Measurements from ENCODE around the gene FOXQ1.
"Not testable (repeated sequence)": the region's sequence is repeated elsewhere in the genome, so short reads cannot be mapped to it uniquely, and the experiment has no call there.

FOXQ1 gene

DNA sequence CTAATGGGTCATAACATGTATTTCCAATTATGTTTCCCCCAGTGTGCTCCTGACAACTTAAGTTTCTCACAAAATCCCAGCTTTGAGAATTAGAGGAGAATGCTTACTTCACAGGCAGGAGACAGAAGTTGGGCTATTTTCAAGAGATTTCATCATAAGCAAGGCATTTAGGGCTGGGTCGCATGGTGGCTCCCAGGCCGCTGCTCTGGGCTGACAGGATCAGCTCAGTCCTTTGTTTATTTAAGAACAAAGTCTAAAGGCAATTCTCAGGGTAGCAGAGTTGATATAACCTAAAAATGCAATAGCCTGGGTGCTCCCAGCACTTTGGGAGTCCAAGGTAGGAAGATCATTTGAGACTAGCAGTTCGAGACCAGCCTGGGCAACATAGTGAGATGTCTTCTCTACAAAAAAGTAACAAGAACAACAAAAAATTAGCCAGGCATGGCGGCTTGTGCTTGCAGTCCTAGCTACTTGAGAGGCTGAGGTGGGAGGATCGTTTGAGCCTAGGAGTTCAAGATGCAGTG lies 10.9 kb downstream of the FOXQ1 start:
- DNase-seq (ENCODE audit: low spot score) = no peak

DNA sequence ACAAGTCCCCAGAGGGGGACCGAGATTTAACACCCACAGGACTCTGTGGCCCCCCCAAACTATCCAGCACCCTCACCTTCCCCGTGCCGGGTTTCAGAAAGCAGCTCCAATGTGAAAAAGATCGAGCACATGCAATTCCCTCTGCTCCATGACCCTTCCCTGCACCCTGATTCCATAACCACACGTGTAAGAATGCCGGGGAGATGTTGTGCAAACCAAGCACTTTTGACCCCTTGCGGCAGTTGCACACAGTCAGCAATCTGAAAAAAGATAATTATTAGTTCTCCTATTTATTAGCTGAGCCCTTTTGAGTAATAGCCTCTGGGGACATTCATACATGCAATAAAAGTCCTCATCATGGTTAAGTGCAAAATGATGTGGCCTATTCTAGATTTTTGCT lies 13.0 kb downstream of the FOXQ1 start:
- DNase-seq (ENCODE audit: low spot score) = no peak

DNA sequence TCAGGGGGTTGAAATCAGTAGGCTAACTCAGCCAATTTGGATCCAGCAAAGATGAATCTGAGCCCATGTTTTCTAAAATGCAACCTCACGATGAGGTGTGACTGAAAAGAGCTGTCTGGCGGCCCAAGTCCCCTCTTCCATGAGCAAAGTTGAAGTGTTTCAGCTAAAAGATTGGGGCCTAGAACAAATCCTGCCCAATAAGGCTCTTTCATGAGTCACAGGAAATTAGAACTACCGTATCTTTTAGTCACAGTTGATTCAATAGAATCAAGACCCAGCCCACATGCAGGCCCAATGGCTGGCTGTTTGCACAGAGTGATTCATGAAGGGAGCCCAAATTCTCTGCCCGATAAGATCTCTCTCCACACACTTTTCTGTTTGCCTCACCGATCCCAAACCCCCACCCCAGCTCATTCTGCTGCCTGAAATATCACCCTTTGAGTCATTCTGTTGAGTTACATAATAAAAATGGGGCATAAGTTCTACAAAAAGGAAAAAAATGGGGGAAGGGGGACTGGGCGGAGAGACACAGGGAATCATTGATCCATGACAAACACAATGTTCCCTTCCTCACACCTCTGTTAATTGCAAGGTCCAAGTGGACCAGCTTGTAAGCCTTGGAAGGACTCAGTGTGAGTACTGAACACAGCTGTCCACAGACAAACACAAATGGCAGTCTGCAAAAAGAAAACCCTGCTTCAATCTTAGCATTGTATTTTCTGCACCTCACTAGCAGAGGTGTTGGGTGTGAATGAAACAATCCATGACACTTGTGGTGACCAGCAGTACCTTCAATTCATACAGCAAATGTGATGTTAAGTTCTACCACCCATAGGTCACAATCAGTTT lies 13.8 kb downstream of the FOXQ1 start:
- DNase-seq (ENCODE audit: low spot score) = no peak

DNA sequence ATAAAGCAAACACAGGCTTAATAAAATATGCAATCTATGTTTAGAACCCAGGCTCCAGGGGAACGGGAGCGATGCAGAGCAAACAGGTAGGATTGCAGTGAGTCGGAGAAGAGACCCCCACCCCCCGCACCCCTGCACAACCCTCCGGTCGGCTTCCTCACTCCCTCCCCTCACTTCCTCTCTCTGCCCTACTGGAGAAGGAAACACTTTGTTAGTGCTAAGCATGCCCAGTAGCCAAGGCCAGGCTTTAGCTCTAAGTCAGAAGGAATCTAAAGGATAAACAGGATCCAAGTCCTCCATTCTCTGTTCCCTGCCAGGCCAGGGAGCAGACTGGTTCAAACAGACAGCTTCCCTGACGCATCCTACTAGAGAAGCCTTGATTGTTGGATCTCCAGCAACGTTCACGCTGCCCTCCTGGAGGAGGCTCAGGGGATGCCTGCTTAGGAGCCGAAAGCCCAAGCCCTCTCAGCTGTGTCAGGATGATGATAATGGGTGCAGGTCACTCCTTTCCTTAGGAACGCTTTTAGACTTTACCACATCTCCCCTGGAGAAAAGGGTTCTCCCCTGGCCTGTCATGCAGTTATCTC lies 14.7 kb downstream of the FOXQ1 start:
- DNase-seq (ENCODE audit: low spot score) = no peak

DNA sequence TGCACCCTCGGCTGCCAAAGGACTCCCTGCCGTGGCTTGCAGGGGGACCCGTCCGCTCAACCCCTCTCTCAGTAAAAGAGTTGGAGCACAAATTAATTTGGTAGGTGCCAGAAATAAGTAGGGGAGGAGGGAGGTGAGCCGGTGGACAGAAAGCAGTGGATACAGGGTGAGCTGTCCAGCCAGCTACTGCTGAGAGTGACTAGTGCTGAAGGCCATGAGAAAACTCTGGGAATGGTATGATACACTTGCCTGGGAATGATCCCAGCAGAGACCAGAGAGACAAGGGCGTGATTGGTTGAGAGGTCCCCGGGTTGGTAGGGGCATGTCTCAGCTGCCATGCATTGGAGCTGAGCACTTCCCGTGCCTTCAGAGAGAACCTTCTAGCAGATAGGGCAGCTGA lies 15.7 kb downstream of the FOXQ1 start:
- DNase-seq (ENCODE audit: low spot score) = no peak

DNA sequence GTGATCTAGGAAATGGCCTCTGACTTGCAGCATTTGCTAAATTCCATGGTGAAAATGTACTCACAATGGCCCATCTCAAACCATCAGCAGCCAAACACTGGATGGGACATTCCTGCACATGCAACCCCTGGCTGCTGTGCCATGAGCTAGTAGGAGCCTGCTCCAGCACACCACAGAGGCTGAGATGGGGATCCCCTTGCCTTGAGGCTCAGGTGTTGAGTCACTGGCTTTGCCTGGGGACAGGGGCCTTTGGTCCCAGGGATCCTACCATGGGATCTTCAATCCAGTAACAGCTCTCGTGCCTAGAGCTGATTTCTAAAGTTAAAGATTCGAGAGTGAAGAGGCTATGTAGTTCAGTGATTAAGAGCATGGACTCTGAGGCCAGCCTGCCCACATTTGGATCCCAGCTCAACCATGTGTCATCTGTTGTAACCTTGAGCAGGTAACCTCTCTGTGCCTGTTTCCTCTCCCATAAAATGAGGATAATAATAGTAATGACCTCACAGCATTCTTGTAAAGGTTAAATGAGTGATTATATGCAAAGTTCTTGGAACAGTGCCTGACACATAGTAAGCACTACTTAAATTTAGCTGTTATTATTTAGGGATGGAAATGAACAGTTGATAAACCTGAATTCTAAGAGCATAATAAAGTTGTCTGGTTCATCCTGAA lies 16.4 kb downstream of the FOXQ1 start:
- no peak for DNase-seq (ENCODE audit: low spot score)

DNA sequence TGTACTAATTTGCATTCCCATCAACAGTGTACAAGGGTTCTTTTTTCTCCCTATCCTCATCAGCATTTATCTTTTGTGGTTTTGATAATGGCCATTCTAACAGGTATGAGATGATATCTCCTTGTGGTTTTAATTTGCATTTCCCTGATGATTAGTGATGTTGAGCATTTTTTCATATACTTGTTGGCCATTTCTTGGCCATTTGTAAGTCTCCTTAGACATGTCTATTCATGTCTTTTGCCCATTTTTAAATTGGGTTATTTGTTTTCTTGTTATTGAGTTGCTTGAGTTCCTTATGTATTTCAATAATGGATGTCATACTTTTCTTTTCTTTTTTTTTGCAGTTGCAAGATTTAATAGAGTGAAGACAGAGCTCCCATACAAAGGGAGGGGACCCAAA lies 17.8 kb downstream of the FOXQ1 start:
- no peak for DNase-seq (ENCODE audit: low spot score)

DNA sequence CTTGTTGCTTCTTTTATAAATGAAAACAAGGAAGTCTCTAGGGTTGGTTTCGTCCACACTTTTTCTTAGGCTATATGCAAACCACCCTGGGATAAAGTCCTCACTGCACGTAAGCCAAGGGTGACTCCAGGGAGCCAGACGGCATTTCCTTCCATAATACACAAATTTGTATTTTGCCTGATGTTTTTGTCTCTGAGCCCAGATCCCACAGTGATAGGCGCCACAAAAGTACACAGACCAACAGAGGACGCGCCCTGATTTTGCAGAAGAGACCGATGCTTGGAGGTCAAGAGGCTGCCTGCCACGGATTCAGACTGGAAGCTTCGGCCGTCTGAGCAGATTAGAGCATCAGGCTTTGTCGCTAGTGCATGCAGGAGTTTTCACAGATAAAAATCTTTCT lies 22.8 kb downstream of the FOXQ1 start:
- DNase-seq (ENCODE audit: low spot score) = no peak

DNA sequence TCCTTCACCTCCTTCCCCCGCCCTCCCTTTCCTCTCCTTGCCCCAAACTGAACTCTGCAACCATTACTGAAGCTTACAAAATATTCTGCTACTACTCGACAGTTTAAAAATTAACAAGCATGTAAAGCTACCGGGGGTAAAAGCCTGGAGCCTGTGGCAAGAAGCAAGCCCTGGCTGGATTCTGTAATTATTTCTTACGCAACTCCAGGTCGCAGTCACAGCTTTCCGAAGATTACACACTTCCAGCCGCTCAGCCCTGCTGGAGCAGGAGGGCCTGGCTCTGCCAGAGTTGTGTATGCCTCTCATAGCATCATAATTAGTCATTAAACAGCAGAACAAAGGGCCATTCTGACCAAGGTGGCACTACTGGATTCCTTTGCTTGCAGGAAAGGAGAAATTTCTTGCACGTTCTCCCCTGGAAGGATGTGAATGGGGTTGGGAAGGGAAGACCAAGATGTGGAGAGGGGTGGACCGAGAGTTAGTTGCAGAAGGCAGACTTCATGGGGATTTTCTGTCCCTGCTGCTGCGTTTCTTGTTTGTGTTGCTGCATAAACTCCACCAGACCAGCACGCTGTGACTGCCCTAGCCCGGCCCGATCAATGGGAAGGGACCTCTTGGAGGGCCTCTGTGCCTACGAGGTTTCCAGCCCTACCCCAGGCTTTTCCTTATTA lies 23.6 kb downstream of the FOXQ1 start:
- DNase-seq (ENCODE audit: low spot score) = no peak

DNA sequence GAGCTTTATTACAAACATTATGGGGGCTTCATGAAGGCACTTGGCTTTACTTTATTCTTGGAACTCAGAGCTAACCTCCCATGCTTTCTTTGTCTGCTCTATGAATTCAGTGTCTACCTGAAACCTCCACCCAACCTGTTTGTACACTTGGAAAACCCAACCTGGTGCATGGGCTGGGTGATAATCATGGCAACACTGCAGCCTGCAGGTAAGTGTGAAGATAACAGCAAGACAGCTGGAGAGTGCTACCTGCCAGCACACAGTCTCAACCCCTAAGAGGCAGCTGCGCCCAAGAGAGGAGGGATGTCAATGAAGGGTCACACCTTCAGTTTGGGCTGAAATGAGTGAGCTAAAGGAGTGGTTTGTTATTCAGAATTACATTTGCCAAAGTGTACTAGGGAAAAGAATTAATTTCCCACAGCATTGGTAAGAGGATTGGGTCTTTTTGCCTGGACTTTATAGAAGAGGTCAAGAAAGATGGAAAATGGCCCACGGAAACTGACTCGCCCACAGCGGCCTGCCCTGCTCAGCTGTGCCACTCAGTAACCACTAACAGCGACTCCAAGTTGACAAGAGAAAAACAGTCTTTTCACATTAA lies 24.4 kb downstream of the FOXQ1 start:
- DNase-seq (ENCODE audit: low spot score) = no peak

DNA sequence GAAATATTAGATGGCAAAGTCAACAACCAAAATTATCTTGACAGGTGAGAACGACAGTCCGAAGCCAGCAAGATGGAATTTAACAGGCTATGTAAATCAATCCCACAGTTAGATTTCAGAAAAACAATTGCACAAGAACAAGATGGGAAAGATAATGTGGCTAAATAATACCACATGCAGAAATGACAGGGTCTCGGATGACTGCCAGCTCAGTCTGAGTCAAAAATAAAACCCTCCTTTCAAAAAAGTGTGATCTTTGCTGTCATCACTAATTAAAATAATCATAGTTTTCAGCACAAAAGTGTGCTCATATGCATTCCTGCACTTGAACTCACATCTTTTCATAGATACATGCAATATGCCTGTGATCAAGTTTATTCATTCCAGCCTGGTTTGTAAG lies 25.9 kb downstream of the FOXQ1 start:
- no peak for DNase-seq (ENCODE audit: low spot score)

DNA sequence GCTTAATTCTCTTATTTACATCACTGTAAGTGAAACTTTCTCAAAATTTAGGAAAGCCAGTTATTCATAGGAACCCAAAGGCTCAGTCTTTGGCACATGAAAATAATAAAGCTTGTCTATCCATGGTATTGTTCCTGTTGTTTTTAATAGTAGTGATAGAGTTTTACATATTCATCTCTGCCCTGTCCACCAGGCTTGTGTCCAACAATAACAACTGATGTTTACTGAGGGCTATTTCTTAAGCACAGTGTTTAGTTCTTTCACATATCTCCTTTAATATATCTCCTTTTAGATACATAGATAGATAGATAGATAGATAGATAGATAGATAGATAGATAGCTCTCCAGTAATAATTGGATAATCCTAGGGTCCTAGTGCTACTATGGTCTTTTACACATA lies 34.2 kb downstream of the FOXQ1 start:
- no peak for DNase-seq (ENCODE audit: low spot score)

DNA sequence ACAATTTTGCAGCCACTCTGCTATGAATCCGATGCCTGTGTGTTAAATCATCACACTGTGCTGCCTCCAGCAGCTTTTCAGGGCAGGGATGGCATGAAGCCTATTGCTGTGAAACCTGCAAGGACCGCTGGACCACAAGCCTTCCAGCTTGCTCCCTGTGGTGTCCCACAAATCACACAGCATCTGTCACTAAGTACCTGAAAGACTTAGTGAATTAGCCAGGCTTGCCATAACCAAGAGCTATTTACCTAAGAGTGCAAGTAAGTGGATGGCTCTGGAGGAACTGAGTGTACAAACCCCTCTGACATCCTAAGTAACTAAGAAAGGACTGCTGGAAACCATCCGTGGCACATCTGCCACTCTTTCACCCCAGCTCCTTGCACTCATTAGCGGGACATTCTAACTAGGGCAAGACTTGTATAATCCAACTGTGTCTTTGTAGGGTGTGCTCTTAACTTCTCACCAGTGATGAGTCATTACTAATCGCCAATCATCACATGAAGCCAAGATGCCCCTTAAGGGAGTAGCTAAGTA lies 34.7 kb downstream of the FOXQ1 start:
- no peak for DNase-seq (ENCODE audit: low spot score)

DNA sequence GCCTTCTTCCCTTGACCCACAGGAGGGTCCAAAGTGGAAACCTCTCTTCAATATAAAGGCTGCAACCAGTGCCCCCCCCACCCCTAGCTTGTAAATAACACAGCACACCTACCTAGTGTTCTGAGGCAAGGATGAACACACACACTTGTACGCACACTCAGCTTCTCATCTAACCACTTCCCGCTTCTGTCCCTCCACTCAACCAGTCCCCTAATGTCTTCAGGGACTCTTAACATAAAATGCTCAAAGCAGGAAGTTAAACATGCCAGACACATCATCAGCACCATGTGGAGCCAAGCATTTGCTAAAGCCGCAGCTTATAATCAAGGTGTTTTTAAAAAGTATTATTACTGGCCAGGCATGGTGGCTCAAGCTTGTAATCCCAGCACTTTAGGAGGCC lies 35.3 kb downstream of the FOXQ1 start:
- DNase-seq (ENCODE audit: low spot score) = no peak

DNA sequence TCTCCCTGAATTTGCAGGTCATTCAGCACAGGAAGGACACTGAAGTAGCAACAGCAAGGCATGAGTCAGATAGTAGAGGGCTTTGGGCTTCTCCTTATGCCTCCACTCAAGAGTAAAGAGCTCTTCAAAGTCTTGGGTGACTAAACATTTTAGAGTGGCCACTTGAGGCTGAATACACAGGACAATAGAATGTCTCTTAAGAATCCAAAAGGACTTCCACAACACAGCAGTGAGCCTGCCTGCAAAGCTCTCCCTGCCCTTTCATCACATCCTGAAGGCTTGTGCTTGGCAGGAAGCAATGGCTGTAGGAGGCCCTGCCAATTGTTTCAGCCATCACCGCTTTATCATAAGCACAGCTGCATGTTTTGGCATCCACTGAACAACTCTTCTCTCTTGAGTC lies 36.8 kb downstream of the FOXQ1 start:
- DNase-seq (ENCODE audit: low spot score) = no peak

DNA sequence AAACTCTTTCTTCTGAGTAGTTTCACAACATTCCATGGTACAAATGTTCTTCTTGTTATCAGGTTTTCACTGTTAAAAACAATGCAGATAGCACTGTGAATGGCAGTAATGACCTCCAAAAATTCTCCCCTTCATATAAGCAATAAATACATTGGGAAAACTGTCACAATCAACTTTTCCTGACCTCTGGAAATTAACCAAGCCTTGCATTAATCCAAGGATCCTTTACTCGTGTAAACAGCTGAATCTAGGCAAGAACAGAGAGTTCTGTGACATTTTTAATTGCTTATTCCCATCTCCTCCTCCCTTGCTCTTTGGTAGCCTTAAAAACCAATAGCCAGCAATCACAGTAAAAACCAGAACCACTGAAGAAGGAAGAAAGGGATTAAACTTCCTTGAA lies 37.8 kb downstream of the FOXQ1 start:
- no peak for DNase-seq (ENCODE audit: low spot score)

DNA sequence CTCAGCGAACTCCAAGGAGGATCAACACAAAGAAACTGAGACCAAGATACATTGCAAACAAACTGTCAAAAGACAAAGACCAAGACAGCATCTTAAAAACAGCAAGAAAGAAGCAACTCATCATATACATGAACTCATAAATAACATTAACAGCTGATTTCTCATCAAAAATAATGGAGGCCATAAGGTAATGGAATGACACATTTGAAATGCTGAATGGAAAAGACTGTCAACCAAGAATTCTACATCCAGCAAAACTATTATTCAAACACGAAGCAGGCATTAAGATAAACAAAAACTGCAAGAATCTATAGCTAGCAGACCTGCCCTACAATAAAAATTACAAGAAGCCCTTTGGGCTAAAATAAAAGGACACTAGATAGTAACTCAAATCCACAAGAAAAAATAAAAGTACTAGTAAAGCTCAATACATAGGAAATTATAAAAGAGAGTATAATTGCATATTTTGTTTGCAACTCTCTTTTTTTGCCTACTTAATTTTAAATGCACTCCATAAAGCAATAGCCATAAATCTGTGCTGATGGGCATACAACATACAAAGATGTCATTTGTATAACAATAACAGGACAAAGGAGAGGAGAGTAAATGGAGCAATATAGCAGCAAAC lies 39.6 kb downstream of the FOXQ1 start:
- no peak for DNase-seq (ENCODE audit: low spot score)

DNA sequence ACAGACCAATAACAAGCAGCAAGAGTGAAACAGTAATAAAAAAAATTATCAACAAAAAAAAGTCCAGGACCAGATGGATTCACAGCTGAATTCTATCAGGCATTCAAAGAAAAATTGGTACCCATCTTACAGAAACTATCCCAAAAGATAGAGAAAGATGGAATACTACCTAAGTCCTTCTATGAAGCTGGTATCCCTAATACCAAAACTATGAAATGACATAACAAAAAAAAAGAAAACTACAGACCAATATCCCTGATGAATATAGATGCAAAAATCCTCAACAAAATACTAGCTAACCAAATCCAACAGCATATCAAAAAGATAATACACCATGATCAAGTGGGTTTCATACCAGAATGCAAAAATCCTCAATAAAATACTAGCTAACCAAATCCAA lies 43.2 kb downstream of the FOXQ1 start:
- DNase-seq (ENCODE audit: low spot score) = not testable (repeated sequence)

DNA sequence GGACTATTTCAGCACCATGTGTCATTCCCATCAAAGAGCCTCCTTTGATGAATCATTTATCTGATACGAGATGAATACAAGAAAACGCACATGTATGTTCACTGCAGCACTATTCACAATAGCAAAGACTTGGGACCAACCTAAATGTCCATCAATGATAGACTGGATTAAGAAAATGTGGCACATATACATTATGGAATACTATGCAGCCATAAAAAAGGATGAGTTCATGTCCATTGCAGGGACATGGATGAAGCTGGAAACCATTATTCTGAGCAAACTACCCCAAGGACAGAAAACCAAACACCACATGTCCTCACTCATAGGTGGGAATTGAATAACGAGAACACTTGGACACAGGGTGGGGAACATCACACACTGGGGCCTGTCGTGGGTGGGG lies 49.8 kb downstream of the FOXQ1 start:
- not testable (repeated sequence) for DNase-seq (ENCODE audit: low spot score)

DNA sequence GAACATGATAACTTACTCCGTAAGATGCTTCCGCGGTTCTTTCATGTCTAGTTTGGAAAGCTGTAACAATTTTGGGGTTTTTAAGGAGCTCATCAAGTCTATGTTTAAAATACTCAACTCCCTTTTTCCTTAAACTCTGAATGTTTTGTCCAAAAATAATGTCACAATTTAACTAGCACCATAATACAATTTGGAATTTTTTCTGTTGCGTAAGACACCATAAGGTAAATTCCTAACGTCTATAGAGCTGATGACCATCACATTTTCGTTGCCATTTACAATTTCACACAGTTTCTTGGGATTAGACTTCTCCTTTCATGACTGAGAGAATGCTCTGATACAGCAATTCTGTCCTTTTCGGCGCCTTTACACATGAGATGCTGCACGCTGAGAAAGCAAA lies 50.7 kb downstream of the FOXQ1 start:
- DNase-seq (ENCODE audit: low spot score) = no peak

DNA sequence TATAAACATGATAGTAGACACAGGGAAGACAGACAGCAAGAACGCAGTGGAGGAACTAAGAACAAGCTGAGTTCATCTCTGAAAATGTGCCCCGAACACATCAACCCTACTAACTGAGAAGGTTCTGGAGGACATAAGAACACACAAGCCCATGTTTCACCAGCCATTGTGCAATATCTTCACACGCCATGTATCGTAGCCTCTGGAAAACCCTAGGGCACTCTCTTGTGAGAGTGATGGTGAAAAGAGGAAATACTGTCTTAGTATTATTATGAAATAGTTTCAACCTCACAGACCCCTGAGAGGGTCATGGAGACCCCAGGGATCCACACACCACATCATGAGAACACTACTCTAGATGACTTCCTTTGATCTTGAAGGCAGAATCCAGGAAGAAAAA lies 51.4 kb downstream of the FOXQ1 start:
- no peak for DNase-seq (ENCODE audit: low spot score)

Data from globus pallidus (tissue), 1 donor.